Mammary epithelial cell (primary cell): ENCODE measurements around the gene ZNF331.

Source experiments
- EZH2 ChIP-seq: IDR thresholded peaks from 2 replicates; pipeline ENCODE4 v1.6.1; 2012; ENCODE audit warnings: low read length, inconsistent platforms, borderline replicate concordance
- TF ChIP-seq, protein P1 (sequence below), 2 donors: IDR thresholded peaks in 1 of 2; conservative IDR thresholded peaks in 1 of 2; 2 replicates each; pipeline ENCODE4 v1.5.1; 2011 to 2012; ENCODE audit warnings: inconsistent platforms in 2 of 2, low read length in 2 of 2, mild to moderate bottlenecking in 2 of 2, control low read depth in 1 of 2, low read depth in 1 of 2; ENCODE audit not compliant: insufficient read depth in 1 of 2; ENCODE audit errors: extremely low read depth in 1 of 2

DNA sequence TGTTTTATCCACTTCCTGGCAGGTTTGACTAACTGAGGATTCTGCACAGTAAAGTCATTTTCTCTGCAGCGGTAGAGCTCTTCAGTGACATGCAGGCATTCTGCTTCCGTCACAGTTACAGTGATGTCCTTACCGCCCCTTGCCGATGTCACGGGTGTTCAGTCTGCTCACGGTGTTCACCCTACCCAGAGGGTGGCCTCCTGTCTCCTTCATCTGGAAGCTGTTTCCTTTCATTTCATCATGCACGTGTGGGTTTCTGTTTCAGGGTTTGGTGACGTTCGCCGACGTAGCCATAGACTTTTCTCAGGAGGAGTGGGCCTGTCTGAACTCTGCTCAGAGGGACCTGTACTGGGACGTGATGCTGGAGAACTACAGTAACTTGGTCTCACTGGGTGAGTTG is 33.4 kb downstream of the ZNF331 start:
- TF ChIP-seq, protein P1, sequence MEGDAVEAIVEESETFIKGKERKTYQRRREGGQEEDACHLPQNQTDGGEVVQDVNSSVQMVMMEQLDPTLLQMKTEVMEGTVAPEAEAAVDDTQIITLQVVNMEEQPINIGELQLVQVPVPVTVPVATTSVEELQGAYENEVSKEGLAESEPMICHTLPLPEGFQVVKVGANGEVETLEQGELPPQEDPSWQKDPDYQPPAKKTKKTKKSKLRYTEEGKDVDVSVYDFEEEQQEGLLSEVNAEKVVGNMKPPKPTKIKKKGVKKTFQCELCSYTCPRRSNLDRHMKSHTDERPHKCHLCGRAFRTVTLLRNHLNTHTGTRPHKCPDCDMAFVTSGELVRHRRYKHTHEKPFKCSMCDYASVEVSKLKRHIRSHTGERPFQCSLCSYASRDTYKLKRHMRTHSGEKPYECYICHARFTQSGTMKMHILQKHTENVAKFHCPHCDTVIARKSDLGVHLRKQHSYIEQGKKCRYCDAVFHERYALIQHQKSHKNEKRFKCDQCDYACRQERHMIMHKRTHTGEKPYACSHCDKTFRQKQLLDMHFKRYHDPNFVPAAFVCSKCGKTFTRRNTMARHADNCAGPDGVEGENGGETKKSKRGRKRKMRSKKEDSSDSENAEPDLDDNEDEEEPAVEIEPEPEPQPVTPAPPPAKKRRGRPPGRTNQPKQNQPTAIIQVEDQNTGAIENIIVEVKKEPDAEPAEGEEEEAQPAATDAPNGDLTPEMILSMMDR (conservative IDR thresholded peaks at IDR 0.05 in 1 of 2, IDR thresholded peaks at IDR 0.05 in 1 of 2; ENCODE audit: extremely low read depth in 1 of 2, insufficient read depth in 1 of 2, low read depth in 1 of 2, low read length in 2 of 2) = no peak
- TF ChIP-seq EZH2 = no peak
